Activated CD8-positive, alpha-beta memory T cell treated with anti-CD3 and anti-CD28 coated beads, Interleukin-2, amount 50 U/mL, for 24 hours (primary cell): ENCODE data around the gene LRRC3C.

Experiments used
- DNase-seq: peaks from one replicate; pipeline ENCODE4 v3.0.0-alpha.2; 2020; ENCODE audit errors: extremely low read depth

Gene LRRC3C

GRCh38 chr17:39923836-39924690, 3.5 kb upstream of the LRRC3C start:
- no peak for DNase-seq

- DNase-seq, result no peak
Observed at GRCh38 chr17:39924691-39925055, 2.9 kb upstream of the LRRC3C start.

- no peak for DNase-seq
Observed at GRCh38 chr17:39925282-39926134, 2.0 kb upstream of the LRRC3C start.

GRCh38 chr17:39926135-39926587, 1.4 kb upstream of the LRRC3C start:
- no peak for DNase-seq

GRCh38 chr17:39926588-39927100, 888 bp upstream of the LRRC3C start:
- no peak for DNase-seq

GRCh38 chr17:39927929-39928857, 661 bp downstream of the LRRC3C start:
- DNase-seq, result no peak

GRCh38 chr17:39928858-39929645, 1.5 kb downstream of the LRRC3C start:
- no peak for DNase-seq

GRCh38 chr17:39929646-39930407, 2.3 kb downstream of the LRRC3C start:
- no peak for DNase-seq

GRCh38 chr17:39933912-39934311, 6.4 kb downstream of the LRRC3C start:
- no peak for DNase-seq

GRCh38 chr17:39934324-39934723, 6.8 kb downstream of the LRRC3C start:
- DNase-seq, result no peak

GRCh38 chr17:39935909-39936308, 8.4 kb downstream of the LRRC3C start:
- no peak for DNase-seq

- DNase-seq, result no peak
Observed at GRCh38 chr17:39937447-39937846, 9.9 kb downstream of the LRRC3C start.

GRCh38 chr17:39938140-39938869, 10.8 kb downstream of the LRRC3C start:
- no peak for DNase-seq

GRCh38 chr17:39939106-39939505, 11.6 kb downstream of the LRRC3C start:
- no peak for DNase-seq

- no peak for DNase-seq
Observed at GRCh38 chr17:39939588-39940419, 12.3 kb downstream of the LRRC3C start.

GRCh38 chr17:39943702-39944392, 16.3 kb downstream of the LRRC3C start:
- DNase-seq, result no peak

- no peak for DNase-seq
Observed at GRCh38 chr17:39944393-39944711, 16.8 kb downstream of the LRRC3C start.
